CD4-positive, alpha-beta T cell (primary cell): ENCODE data around the gene DUSP22. TPM values are rescaled to one million over a fixed set of nuclear protein-coding genes. Genes with fewer than 3 reads are reported as not detected.

Source experiments
- ATAC-seq: fragments of 200-7000 bp; cut with Tn5 transposase; one replicate; pipeline ENCODE4 v1.10.0; 2022; ENCODE audit warnings: mild to moderate bottlenecking; ENCODE audit not compliant: poor library complexity
- CTCF ChIA-PET: fragments of 350-600 bp; sonication (Branson Sonifier 250); formaldehyde crosslinking; loops from one replicate; lab custom pipeline; 2021; ENCODE audit warnings: antibody characterized with exemption, inconsistent platforms; lab: Charles Lee
- POLR2A ChIA-PET: fragments of 350-600 bp; sonication (Branson Sonifier 250); formaldehyde crosslinking; loops from one replicate; lab custom pipeline; 2021; ENCODE audit warnings: antibody characterized with exemption, inconsistent platforms; lab: Charles Lee
- DNase-seq, 14 experiments: peaks; one replicate each; pipeline ENCODE4 v3.0.0-alpha.2; 2013 to 2020; ENCODE audit warnings: mixed read lengths in 2 of 14
- H3K27ac ChIP-seq, 2 donors: one replicate each; pipeline versions ENCODE4 v1.5.1 to v1.7.0; 2013; ENCODE audit warnings: low read length in 2 of 2, low read depth in 1 of 2, mild to moderate bottlenecking in 1 of 2
- H3K27me3 ChIP-seq, 2 experiments: 1 replicate in 1 of 2; 2 replicates in 1 of 2; pipeline versions ENCODE4 v1.6.1 to v1.7.0; 2013; ENCODE audit warnings: low read length in 2 of 2, control low read depth in 1 of 2, mild to moderate bottlenecking in 1 of 2, moderate library complexity in 1 of 2; ENCODE audit not compliant: insufficient read depth in 2 of 2, control insufficient read depth in 1 of 2
- H3K36me3 ChIP-seq: one replicate; pipeline ENCODE4 v1.6.1; 2013; ENCODE audit warnings: low read length, control low read depth; ENCODE audit not compliant: insufficient read depth
- H3K4me1 ChIP-seq: one replicate; pipeline ENCODE4 v1.6.1; 2013; ENCODE audit warnings: low read length, control low read depth; ENCODE audit not compliant: insufficient read depth
- H3K4me3 ChIP-seq: one replicate; pipeline ENCODE4 v1.5.1; 2013; ENCODE audit warnings: mild to moderate bottlenecking, low read length, moderate library complexity
- H3K9me3 ChIP-seq, 2 experiments: 1 replicate in 1 of 2; 2 replicates in 1 of 2; pipeline versions ENCODE4 v1.6.1 to v1.7.0; 2013; ENCODE audit warnings: low read length in 2 of 2, mild to moderate bottlenecking in 2 of 2, control low read depth in 1 of 2, moderate library complexity in 1 of 2; ENCODE audit not compliant: control insufficient read depth in 1 of 2, insufficient read depth in 1 of 2
- H3K27ac Mint-ChIP-seq: one replicate; pipeline ENCODE4 v1.8.0; 2020; ENCODE audit warnings: mixed read lengths
- H3K27me3 Mint-ChIP-seq: one replicate; pipeline ENCODE4 v1.8.0; 2021; ENCODE audit warnings: mixed read lengths
- H3K36me3 Mint-ChIP-seq: one replicate; pipeline ENCODE4 v1.8.0; 2021; ENCODE audit warnings: low read depth, mixed read lengths
- H3K4me1 Mint-ChIP-seq: one replicate; pipeline ENCODE4 v1.8.0; 2021; ENCODE audit warnings: low read depth, mixed read lengths
- H3K4me3 Mint-ChIP-seq: one replicate; pipeline ENCODE4 v1.8.0; 2020; ENCODE audit warnings: mild to moderate bottlenecking, mixed read lengths
- H3K9me3 Mint-ChIP-seq: one replicate; pipeline ENCODE4 v1.8.0; 2020; ENCODE audit warnings: mixed read lengths
- intact Hi-C, 2 experiments: fragments of 100-400 bp; cut with DNase I in 1 of 2; cut with micrococcal nuclease in 1 of 2; formaldehyde crosslinking; loops; one replicate each; pipeline versions ENCODE4 v1.15.1 to v1.9.0; 2023 to 2025; cut with DNase I, micrococcal nuclease
- total RNA-seq, 174 experiments: library from RNA in 2 of 174; stranded (reverse) in 2 of 174; gene quantifications; one replicate each; pipeline ENCODE4 v1.2.3 and lab custom pipeline; 2021 to 2026
- TF ChIP-seq, protein P1 (sequence below): fragments of 200-600 bp; IDR thresholded peaks from one replicate; pipeline ENCODE4 v1.8.0; 2022; ENCODE audit warnings: antibody characterized with exemption, mild to moderate bottlenecking

Gene DUSP22
- total RNA-seq, 2 experiments from 2014 or later = 25.4 to 26.3 TPM

DNA sequence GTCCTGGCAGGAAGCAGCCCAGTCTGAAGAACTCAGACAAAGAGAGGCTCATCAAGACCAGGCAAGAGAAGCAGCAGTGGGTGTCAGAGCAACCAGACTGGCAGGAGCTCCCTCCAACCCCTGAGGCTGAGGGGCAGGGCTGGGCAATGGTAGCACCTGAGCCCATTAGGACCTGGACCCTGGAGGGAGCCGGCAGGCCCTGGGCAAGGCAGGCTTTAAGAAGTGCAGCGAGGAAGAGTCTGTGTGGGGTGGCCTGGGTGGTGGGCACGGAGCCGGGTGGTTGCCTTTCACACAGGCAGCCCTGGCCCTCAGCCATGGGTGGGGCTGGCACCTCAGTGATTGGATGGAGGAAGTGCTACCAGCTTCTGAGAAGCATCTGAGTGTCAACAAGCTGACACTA is 66.1 kb downstream of the DUSP22 start:
- intact Hi-C loops = no loop called here
- H3K36me3 Mint-ChIP-seq = no peaks in the 10 kb centered on the region
- Histone ChIP-seq H3K4me1 (no peaks in the 10 kb centered on the region), H3K27me3 (no peaks in the 10 kb centered on the region), H3K27ac (no peak overlapping the region), H3K4me3 (no peak overlapping the region), H3K36me3 (no peaks in the 10 kb centered on the region), H3K9me3 (peaks cover 0 to 76% of the 10 kb centered on the region in 2 experiments)
- H3K4me1 Mint-ChIP-seq = no peaks in the 10 kb centered on the region
- H3K9me3 Mint-ChIP-seq = no peaks in the 10 kb centered on the region
- H3K27ac Mint-ChIP-seq = no peak overlapping the region
- ATAC-seq = no peak
- H3K27me3 Mint-ChIP-seq = no peaks in the 10 kb centered on the region
- POLR2A ChIA-PET = no interaction called here
- TF ChIP-seq, protein P1, sequence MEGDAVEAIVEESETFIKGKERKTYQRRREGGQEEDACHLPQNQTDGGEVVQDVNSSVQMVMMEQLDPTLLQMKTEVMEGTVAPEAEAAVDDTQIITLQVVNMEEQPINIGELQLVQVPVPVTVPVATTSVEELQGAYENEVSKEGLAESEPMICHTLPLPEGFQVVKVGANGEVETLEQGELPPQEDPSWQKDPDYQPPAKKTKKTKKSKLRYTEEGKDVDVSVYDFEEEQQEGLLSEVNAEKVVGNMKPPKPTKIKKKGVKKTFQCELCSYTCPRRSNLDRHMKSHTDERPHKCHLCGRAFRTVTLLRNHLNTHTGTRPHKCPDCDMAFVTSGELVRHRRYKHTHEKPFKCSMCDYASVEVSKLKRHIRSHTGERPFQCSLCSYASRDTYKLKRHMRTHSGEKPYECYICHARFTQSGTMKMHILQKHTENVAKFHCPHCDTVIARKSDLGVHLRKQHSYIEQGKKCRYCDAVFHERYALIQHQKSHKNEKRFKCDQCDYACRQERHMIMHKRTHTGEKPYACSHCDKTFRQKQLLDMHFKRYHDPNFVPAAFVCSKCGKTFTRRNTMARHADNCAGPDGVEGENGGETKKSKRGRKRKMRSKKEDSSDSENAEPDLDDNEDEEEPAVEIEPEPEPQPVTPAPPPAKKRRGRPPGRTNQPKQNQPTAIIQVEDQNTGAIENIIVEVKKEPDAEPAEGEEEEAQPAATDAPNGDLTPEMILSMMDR = no peak
- CTCF ChIA-PET = no interaction called here
- peak in 1 of 14 experiments; percentile 17 for DNase-seq
- no peak overlapping the region for H3K4me3 Mint-ChIP-seq

DNA sequence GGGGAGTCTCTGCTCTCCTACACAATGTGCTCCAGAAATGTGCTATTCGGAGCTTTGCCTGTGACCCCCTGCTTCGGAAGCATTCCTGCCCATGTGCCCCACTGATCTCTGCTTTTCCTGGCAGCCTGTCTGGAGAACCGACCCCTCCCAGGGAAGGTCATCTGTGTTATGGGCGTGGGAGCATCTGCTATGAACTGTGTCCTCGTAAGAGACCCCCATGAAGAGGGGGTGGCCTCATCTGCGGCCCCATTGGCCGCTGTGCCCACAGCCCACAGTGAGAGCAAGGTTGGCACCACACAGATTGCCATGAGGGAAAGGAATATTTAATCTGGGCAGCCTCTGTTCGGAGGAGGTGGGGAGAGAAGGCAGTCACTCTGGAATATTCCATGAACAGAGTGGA is 66.6 kb downstream of the DUSP22 start:
- ATAC-seq = no peak
- Mint-ChIP-seq H3K36me3 (no peaks in the 10 kb centered on the region), H3K9me3 (no peaks in the 10 kb centered on the region), H3K27me3 (no peaks in the 10 kb centered on the region), H3K4me1 (no peaks in the 10 kb centered on the region), H3K4me3 (no peak overlapping the region), H3K27ac (no peak overlapping the region)
- CTCF ChIA-PET = no interaction called here
- Histone ChIP-seq H3K4me1 (no peaks in the 10 kb centered on the region), H3K4me3 (no peak overlapping the region), H3K9me3 (peaks cover 0 to 75% of the 10 kb centered on the region in 2 experiments), H3K36me3 (no peaks in the 10 kb centered on the region), H3K27me3 (no peaks in the 10 kb centered on the region), H3K27ac (no peak overlapping the region)
- TF ChIP-seq, protein P1 = no peak
- POLR2A ChIA-PET = no interaction called here
- intact Hi-C loops = no loop called here
- no peak for DNase-seq

DNA sequence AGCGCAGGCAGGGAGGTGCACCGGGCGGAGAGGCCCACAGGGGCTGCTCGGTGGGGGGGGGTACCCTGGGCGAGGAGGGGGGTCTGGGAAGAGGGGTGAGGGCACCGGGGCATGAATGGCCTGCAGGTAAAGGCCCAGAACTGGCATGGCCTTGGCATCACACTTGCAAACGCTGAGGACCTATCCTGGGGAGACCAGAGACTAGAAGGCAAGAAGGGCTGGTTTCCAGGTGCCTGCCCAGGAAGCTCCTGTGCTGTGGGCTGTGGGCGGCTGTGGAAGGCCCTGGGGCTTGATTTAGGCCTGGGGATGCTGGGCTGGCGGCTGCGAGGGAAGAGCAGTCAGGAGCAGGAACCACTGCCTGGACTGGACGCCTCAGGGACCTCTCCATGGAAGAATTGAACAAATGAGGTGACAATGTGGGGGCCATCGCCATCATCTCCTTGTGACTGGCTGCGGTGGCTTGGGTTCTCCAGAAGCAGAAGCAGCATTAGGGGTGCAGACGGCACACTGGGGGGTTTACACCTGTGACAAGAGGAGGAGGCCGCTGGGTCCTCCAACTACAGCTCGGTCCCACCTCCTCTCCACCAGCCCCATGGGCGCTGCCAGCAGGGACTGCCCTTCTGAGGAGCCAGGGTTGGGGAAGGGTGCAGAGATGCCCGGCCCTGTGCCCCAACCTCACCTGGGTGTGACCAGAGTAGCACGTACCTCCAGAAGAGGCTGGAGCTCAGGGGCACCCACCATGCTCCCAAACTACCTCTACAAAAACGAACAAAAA is 67.2 kb downstream of the DUSP22 start:
- no peaks in the 10 kb centered on the region for H3K4me1 Mint-ChIP-seq
- no peak overlapping the region for H3K4me3 Mint-ChIP-seq
- Histone ChIP-seq H3K27ac (no peak overlapping the region), H3K36me3 (no peaks in the 10 kb centered on the region), H3K4me3 (no peak overlapping the region), H3K9me3 (peaks cover 0 to 74% of the 10 kb centered on the region in 2 experiments), H3K27me3 (no peaks in the 10 kb centered on the region), H3K4me1 (no peaks in the 10 kb centered on the region)
- intact Hi-C loops = no loop called here
- ATAC-seq (no peak), DNase-seq (no peak)
- peaks cover 2% of the 10 kb centered on the region for H3K9me3 Mint-ChIP-seq
- CTCF ChIA-PET = interaction anchor here (2.4 kb wide), 1 partner anchor 15 kb away, joined by 5 read pairs; no protein-coding TSS in a partner anchor
- TF ChIP-seq, protein P1 = no peak
- H3K27me3 Mint-ChIP-seq = no peaks in the 10 kb centered on the region
- POLR2A ChIA-PET = no interaction called here
- no peaks in the 10 kb centered on the region for H3K36me3 Mint-ChIP-seq
- H3K27ac Mint-ChIP-seq = no peak overlapping the region
